Left lung (tissue), 10 donors: ENCODE measurements around the gene ABCB11. TPM values are rescaled to one million over a fixed set of nuclear protein-coding genes. Genes with fewer than 3 reads are reported as not detected.

Experiments used
- ATAC-seq: fragments of 200-7000 bp; cut with Tn5 transposase; one replicate; pipeline ENCODE4 v1.9.1; 2020; ENCODE audit warnings: moderate library complexity
- DNase-seq, 4 donors: peaks; one replicate each; pipeline ENCODE4 v3.0.0-alpha.2; 2013 to 2020
- H3K27ac ChIP-seq, 2 donors: fragments of 200-600 bp; sonication (generic) in 1 of 2; one replicate each; pipeline versions ENCODE4 v1.5.0 to v1.8.0; 2020 to 2021
- H3K27me3 ChIP-seq, 2 donors: fragments of 200-600 bp; sonication (generic) in 1 of 2; one replicate each; pipeline versions ENCODE4 v1.5.0 to v1.8.0; 2020 to 2021
- H3K36me3 ChIP-seq, 2 donors: fragments of 200-600 bp; sonication (generic) in 1 of 2; one replicate each; pipeline versions ENCODE4 v1.5.0 to v1.8.0; 2020 to 2021
- H3K4me1 ChIP-seq, 2 donors: fragments of 200-600 bp; one replicate each; pipeline ENCODE4 v1.8.0; 2021
- H3K4me3 ChIP-seq, 2 donors: fragments of 200-600 bp; sonication (generic) in 1 of 2; one replicate each; pipeline versions ENCODE4 v1.5.0 to v1.8.0; 2020 to 2021; ENCODE audit warnings: mild to moderate bottlenecking in 1 of 2
- H3K9me3 ChIP-seq, 2 donors: fragments of 200-600 bp; sonication (generic) in 1 of 2; one replicate each; pipeline versions ENCODE4 v1.5.0 to v1.8.0; 2020 to 2021
- CTCF ChIP-seq, 2 donors: fragments of 200-600 bp; sonication (generic) in 1 of 2; IDR thresholded peaks; one replicate each; pipeline versions ENCODE4 v1.5.0 to v1.8.0; 2021; ENCODE audit warnings: antibody characterized with exemption in 2 of 2
- intact Hi-C, 2 donors: fragments of 100-400 bp; cut with DNase I; formaldehyde crosslinking; loops; one replicate each; pipeline versions ENCODE4 v1.11.2 to v1.14.2; 2022
- polyA plus RNA-seq, 6 donors: library from polyadenylated mRNA; unstranded; fragments of 120-200 nt; gene quantifications; one replicate each; pipeline ENCODE4 v1.2.1, GENCODE V29; 2013; ENCODE audit not compliant: insufficient read length in 6 of 6
- total RNA-seq, 2 donors: library from RNA; stranded (reverse); fragmentation: NEBNext Ultra II Directional; extraction: Animal tissue kit (Norgen Biotek cat#: 25700); gene quantifications; one replicate each; pipeline ENCODE4 v1.2.1, GENCODE V29; 2021
- donor health status: DM: no; HTN: yes; CAD: no.
- donor health status: DM: no; HTN: no; CAD: no.

ABCB11 gene
- total and polyA plus RNA-seq, 8 donors: 0.02 to 0.23 (median 0.08) TPM; not detected in 1

- ATAC-seq (no peak), DNase-seq (no peak)
- Histone ChIP-seq H3K4me1 (no peaks in the 10 kb centered on the region), H3K36me3 (no peaks in the 10 kb centered on the region), H3K27me3 (peaks cover 11 to 21% of the 10 kb centered on the region in 2 donors), H3K27ac (no peak overlapping the region), H3K4me3 (no peak overlapping the region), H3K9me3 (peaks cover 0 to 4% of the 10 kb centered on the region in 2 donors)
- TF ChIP-seq CTCF (IDR thresholded peaks at IDR 0.05): no peak
- intact Hi-C loops: no loop called here
Observed at GRCh38 chr2:168915441-168916330, 115.4 kb downstream of the ABCB11 start.

DNA sequence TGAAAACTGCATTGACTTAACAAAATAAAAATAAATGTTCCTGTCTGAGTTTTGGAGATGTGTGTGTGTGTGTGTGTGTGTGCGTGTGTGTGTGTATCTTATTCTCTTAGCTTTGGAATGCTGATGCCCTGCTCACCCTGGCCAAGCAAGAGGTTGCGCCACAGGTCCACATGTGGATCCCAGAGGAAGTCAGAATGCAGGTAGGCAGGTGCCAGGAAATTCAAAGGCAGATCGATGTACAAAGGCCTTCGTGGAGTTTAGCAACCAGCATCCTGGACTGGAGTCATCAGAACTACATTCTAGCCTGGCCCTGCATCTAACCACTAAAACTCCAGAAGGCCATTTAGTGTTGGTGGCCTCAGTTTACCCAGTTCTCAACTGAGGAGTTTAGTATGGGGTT, 117.6 kb downstream of the ABCB11 start:
- TF ChIP-seq CTCF (IDR thresholded peaks at IDR 0.05): no peak
- intact Hi-C loops: no loop called here
- no peak for ATAC-seq
- Histone ChIP-seq H3K27me3 (peaks cover 11 to 21% of the 10 kb centered on the region in 2 donors), H3K27ac (no peak overlapping the region), H3K9me3 (peaks cover 0 to 4% of the 10 kb centered on the region in 2 donors), H3K36me3 (no peaks in the 10 kb centered on the region), H3K4me3 (no peak overlapping the region), H3K4me1 (no peaks in the 10 kb centered on the region)
- DNase-seq: no peak

GRCh38 chr2:168912901-168913369, 118.2 kb downstream of the ABCB11 start:
- Histone ChIP-seq H3K27ac (no peak overlapping the region), H3K27me3 (peaks cover 11 to 21% of the 10 kb centered on the region in 2 donors), H3K4me1 (no peaks in the 10 kb centered on the region), H3K36me3 (no peaks in the 10 kb centered on the region), H3K9me3 (peaks cover 0 to 4% of the 10 kb centered on the region in 2 donors), H3K4me3 (peak overlapping the region in 1 of 2 donors; percentile 6)
- DNase-seq (peak in 2 of 4 donors; percentile 34 to 78), ATAC-seq (peak; percentile 56)
- intact Hi-C loops: no loop called here
- TF ChIP-seq CTCF (IDR thresholded peaks at IDR 0.05): no peak

- Histone ChIP-seq H3K9me3 (peaks cover 0 to 4% of the 10 kb centered on the region in 2 donors), H3K27ac (no peak overlapping the region), H3K4me1 (no peaks in the 10 kb centered on the region), H3K36me3 (no peaks in the 10 kb centered on the region), H3K4me3 (peak overlapping the region in 1 of 2 donors; percentile 6), H3K27me3 (peaks cover 11 to 21% of the 10 kb centered on the region in 2 donors)
- no peak for TF ChIP-seq CTCF (IDR thresholded peaks at IDR 0.05)
- intact Hi-C loops: no loop called here
- ATAC-seq: no peak
- no peak for DNase-seq
Observed at GRCh38 chr2:168912466-168912865, 118.7 kb downstream of the ABCB11 start.

DNA sequence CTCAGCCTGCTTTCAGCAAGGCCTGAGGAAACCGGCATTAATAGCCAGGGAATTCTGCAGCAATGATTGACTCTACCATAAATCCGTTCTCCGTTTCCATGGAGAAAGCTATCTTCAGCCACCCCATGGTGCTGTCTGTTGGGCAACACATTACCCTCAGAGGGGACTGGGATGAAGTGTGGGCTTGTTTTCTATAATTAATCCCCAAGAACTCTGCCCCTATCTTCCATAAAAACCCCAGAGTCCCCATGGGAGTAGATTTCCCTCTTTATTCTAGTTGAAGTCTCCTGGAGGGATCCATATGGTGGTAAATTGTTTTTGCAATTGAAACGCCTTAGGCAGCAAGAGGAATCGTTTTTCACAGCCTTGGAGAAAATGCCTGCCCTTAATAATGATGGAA, 120.8 kb downstream of the ABCB11 start:
- intact Hi-C loops: no loop called here

More for the DNA sequence above, 120.8 kb downstream of the ABCB11 start:
- no peaks in the 10 kb centered on the region for H3K36me3 ChIP-seq
- ATAC-seq: no peak
- no peak for TF ChIP-seq CTCF (IDR thresholded peaks at IDR 0.05)
- H3K27me3 ChIP-seq: peaks cover 11 to 21% of the 10 kb centered on the region in 2 donors
- H3K4me1 ChIP-seq: no peaks in the 10 kb centered on the region
- no peaks in the 10 kb centered on the region for H3K9me3 ChIP-seq
- H3K27ac ChIP-seq: no peak overlapping the region
- DNase-seq: no peak
- H3K4me3 ChIP-seq: no peak overlapping the region
